ENCODE results near the gene UBE2O. TPM values are rescaled to one million over a fixed set of nuclear protein-coding genes. Genes with fewer than 3 reads are reported as not detected.

UBE2O gene
- total RNA-seq, 1 experiment from 2014 or later, result 68.9 TPM

DNA sequence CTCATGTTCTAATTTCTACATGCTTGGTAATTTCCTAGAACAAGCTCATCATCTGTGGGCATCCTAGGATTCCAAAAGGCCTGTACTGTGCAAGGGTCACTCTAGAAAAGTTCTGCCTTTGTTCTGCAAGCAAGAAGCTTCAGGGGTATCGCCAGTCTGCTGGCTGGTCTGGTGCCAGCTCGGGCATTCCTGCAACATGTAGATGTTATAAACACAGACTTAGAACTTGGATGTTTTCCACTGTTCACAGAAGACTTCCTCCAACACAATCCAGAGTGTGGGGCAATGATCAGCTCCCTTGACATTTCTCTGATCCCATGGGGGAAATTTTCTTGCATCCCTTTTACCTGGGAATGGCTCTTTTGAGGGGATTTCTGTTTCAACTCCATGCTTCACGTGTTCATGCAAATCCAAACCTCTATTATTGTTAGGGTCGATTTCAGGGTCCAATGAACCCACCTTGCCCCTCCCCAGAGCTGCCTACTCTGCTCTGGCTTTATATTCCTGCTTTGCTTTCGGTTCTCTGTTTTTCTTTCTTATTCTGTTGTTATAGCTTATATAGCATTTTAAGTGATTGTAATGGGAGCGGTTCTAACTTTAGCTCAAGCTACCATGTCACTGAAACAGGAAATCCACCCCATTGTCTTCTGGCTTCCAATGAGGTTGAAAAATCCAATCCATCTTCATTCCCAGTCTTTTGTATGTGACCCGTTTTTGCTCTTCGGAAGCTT is 25.3 kb downstream of the UBE2O start:
- no peak overlapping the region for H3K4me3 Mint-ChIP-seq
- CTCF ChIA-PET, result interaction anchor here (0.6 to 2.1 kb wide), 5 partner anchors 8 to 31 kb away, joined by 3 to 10 read pairs (median 3); no protein-coding TSS in a partner anchor
- no peak for DNase-seq (ENCODE audit: low spot score)
- POLR2A ChIA-PET, result interaction anchor here (0.6 kb wide), 1 partner anchor 124 kb away, joined by 3 read pairs; no protein-coding TSS in a partner anchor
- peak overlapping the region; percentile 4; the same call in 1 of the 2 replicates for H3K27ac Mint-ChIP-seq
- no peak for ATAC-seq
- peaks cover 57% of the 10 kb centered on the region for H3K4me1 Mint-ChIP-seq
- H3K27me3 Mint-ChIP-seq (ENCODE audit: low read depth), result no peaks in the 10 kb centered on the region
- H3K36me3 Mint-ChIP-seq, result peaks cover 9% of the 10 kb centered on the region
- H3K9me3 Mint-ChIP-seq, result peaks cover 4% of the 10 kb centered on the region
- TF ChIP-seq NFYB (CRISPR knock-in tag; conservative IDR thresholded peaks at IDR 0.05; ENCODE audit: low read depth), result no peak
- TF ChIP-seq ZNF396 (CRISPR knock-in tag; IDR thresholded peaks at IDR 0.05; ENCODE audit: borderline replicate concordance), result no peak
- TF ChIP-seq, protein P1, sequence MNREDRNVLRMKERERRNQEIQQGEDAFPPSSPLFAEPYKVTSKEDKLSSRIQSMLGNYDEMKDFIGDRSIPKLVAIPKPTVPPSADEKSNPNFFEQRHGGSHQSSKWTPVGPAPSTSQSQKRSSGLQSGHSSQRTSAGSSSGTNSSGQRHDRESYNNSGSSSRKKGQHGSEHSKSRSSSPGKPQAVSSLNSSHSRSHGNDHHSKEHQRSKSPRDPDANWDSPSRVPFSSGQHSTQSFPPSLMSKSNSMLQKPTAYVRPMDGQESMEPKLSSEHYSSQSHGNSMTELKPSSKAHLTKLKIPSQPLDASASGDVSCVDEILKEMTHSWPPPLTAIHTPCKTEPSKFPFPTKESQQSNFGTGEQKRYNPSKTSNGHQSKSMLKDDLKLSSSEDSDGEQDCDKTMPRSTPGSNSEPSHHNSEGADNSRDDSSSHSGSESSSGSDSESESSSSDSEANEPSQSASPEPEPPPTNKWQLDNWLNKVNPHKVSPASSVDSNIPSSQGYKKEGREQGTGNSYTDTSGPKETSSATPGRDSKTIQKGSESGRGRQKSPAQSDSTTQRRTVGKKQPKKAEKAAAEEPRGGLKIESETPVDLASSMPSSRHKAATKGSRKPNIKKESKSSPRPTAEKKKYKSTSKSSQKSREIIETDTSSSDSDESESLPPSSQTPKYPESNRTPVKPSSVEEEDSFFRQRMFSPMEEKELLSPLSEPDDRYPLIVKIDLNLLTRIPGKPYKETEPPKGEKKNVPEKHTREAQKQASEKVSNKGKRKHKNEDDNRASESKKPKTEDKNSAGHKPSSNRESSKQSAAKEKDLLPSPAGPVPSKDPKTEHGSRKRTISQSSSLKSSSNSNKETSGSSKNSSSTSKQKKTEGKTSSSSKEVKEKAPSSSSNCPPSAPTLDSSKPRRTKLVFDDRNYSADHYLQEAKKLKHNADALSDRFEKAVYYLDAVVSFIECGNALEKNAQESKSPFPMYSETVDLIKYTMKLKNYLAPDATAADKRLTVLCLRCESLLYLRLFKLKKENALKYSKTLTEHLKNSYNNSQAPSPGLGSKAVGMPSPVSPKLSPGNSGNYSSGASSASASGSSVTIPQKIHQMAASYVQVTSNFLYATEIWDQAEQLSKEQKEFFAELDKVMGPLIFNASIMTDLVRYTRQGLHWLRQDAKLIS (CRISPR knock-in tag; IDR thresholded peaks at IDR 0.05; ENCODE audit: borderline replicate concordance), result no peak
- no peak for TF ChIP-seq PREB (CRISPR knock-in tag; IDR thresholded peaks at IDR 0.05; ENCODE audit: borderline replicate concordance)
- TF ChIP-seq TEAD1 (CRISPR knock-in tag; IDR thresholded peaks at IDR 0.05), result no peak
- TF ChIP-seq, protein P2, sequence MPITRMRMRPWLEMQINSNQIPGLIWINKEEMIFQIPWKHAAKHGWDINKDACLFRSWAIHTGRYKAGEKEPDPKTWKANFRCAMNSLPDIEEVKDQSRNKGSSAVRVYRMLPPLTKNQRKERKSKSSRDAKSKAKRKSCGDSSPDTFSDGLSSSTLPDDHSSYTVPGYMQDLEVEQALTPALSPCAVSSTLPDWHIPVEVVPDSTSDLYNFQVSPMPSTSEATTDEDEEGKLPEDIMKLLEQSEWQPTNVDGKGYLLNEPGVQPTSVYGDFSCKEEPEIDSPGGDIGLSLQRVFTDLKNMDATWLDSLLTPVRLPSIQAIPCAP (CRISPR knock-in tag; IDR thresholded peaks at IDR 0.05), result no peak
- no peak for TF ChIP-seq ZBTB21 (CRISPR knock-in tag; IDR thresholded peaks at IDR 0.05; ENCODE audit: borderline replicate concordance)
- no peak for TF ChIP-seq CREB1 (CRISPR knock-in tag; IDR thresholded peaks at IDR 0.05)
- TF ChIP-seq, protein P3, sequence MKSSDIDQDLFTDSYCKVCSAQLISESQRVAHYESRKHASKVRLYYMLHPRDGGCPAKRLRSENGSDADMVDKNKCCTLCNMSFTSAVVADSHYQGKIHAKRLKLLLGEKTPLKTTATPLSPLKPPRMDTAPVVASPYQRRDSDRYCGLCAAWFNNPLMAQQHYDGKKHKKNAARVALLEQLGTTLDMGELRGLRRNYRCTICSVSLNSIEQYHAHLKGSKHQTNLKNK (CRISPR knock-in tag; IDR thresholded peaks at IDR 0.05), result no peak
- TF ChIP-seq USF1 (CRISPR knock-in tag; IDR thresholded peaks at IDR 0.05), result no peak
- TF ChIP-seq ZNF425 (CRISPR knock-in tag; conservative IDR thresholded peaks at IDR 0.05), result no peak
- no peak for TF ChIP-seq STAT6 (CRISPR knock-in tag; conservative IDR thresholded peaks at IDR 0.05; ENCODE audit: low read depth)
- TF ChIP-seq NR3C1 (CRISPR knock-in tag; conservative IDR thresholded peaks at IDR 0.05; ENCODE audit: low read depth), result no peak
- no peak for TF ChIP-seq KAT7 (CRISPR knock-in tag; IDR thresholded peaks at IDR 0.05; ENCODE audit: borderline replicate concordance)
- TF ChIP-seq GTF2I (CRISPR knock-in tag; conservative IDR thresholded peaks at IDR 0.05), result no peak
- no peak for TF ChIP-seq SMAD4 (CRISPR knock-in tag; IDR thresholded peaks at IDR 0.05)
